Effector memory CD8-positive, alpha-beta T cell (primary cell): Measurements from ENCODE around the gene RAB11FIP3.

ENCODE experiments used
- ATAC-seq: fragments of 150-1000 bp; cut with Tn5 transposase; replicated peaks from 2 replicates; pipeline ENCODE4 v1.10.0; 2021; ENCODE audit warnings: mild to moderate bottlenecking, moderate library complexity
- DNase-seq, 3 experiments: peaks; one replicate each; pipeline ENCODE4 v3.0.0; 2021
- H3K27ac Mint-ChIP-seq, 2 donors: one replicate each; pipeline ENCODE4 v1.8.0; 2022; ENCODE audit warnings: mild to moderate bottlenecking in 2 of 2, mixed read lengths in 2 of 2, moderate library complexity in 2 of 2
- H3K27me3 Mint-ChIP-seq, 2 donors: one replicate each; pipeline ENCODE4 v1.8.0; 2022; ENCODE audit warnings: mixed read lengths in 2 of 2
- H3K36me3 Mint-ChIP-seq: one replicate; pipeline ENCODE4 v1.8.0; 2022; ENCODE audit warnings: mild to moderate bottlenecking, moderate library complexity, mixed read lengths; ENCODE audit not compliant: insufficient read depth
- H3K4me1 Mint-ChIP-seq, 2 donors: one replicate each; pipeline ENCODE4 v1.8.0; 2022; ENCODE audit warnings: low read depth in 2 of 2, mixed read lengths in 2 of 2
- H3K4me3 Mint-ChIP-seq, 2 donors: one replicate each; pipeline ENCODE4 v1.8.0; 2022; ENCODE audit warnings: mild to moderate bottlenecking in 2 of 2, mixed read lengths in 2 of 2, moderate library complexity in 2 of 2
- H3K9me3 Mint-ChIP-seq, 2 donors: one replicate each; pipeline ENCODE4 v1.8.0; 2022; ENCODE audit warnings: mixed read lengths in 2 of 2

Gene RAB11FIP3

GRCh38 chr16:565419-566330, 140.2 kb downstream of the RAB11FIP3 start:
- Mint-ChIP-seq H3K4me3 (no peak overlapping the region), H3K27me3 (no peaks in the 10 kb centered on the region), H3K4me1 (peaks cover 11 to 19% of the 10 kb centered on the region in 2 donors), H3K36me3 (peaks cover 12% of the 10 kb centered on the region), H3K27ac (no peak overlapping the region), H3K9me3 (no peaks in the 10 kb centered on the region)
- ATAC-seq (no peak), DNase-seq (no peak)

- peaks cover 22 to 29% of the 10 kb centered on the region in 2 donors for H3K4me1 Mint-ChIP-seq
- ATAC-seq, result peak; percentile 34
Measured at GRCh38 chr16:566475-567372, 141.3 kb downstream of the RAB11FIP3 start, which contains the start of gene NHLRC4. Gene NHLRC4 (plus strand): TSS chr16:567005. CDS start chr16:568048, 1,043 bp downstream.

GRCh38 chr16:567373-568256, 142.2 kb downstream of the RAB11FIP3 start:
- DNase-seq (no peak), ATAC-seq (no peak)
- Mint-ChIP-seq H3K4me3 (peak overlapping the region; percentile 61 to 67), H3K27me3 (no peaks in the 10 kb centered on the region), H3K4me1 (peaks cover 26 to 32% of the 10 kb centered on the region in 2 donors), H3K9me3 (no peaks in the 10 kb centered on the region), H3K27ac (peak overlapping the region; percentile 46 to 77), H3K36me3 (peaks cover 23% of the 10 kb centered on the region)

More at GRCh38 chr16:566475-567372, 141.3 kb downstream of the RAB11FIP3 start, which contains the start of gene NHLRC4:
- Mint-ChIP-seq H3K9me3 (no peaks in the 10 kb centered on the region), H3K27me3 (no peaks in the 10 kb centered on the region), H3K36me3 (peaks cover 22% of the 10 kb centered on the region), H3K27ac (peak within 1 kb of the TSS; percentile 46 to 77), H3K4me3 (peak within 1 kb of the TSS; percentile 61 to 67)
- peak in 2 of 3 experiments; percentile 32 to 33 for DNase-seq

- peak overlapping the region; percentile 84 to 88 for H3K4me3 Mint-ChIP-seq
- DNase-seq, result no peak
- H3K4me1 Mint-ChIP-seq, result peaks cover 26 to 34% of the 10 kb centered on the region in 2 donors
- no peaks in the 10 kb centered on the region for H3K27me3 Mint-ChIP-seq
- no peak for ATAC-seq
- peak overlapping the region; percentile 91 to 94 for H3K27ac Mint-ChIP-seq
- no peaks in the 10 kb centered on the region for H3K9me3 Mint-ChIP-seq
- peaks cover 23% of the 10 kb centered on the region for H3K36me3 Mint-ChIP-seq
Measured at GRCh38 chr16:568401-569258, 143.2 kb downstream of the RAB11FIP3 start.

GRCh38 chr16:569445-570254, 144.2 kb downstream of the RAB11FIP3 start, which contains the start of gene PIGQ:
Gene PIGQ (plus strand): TSS chr16:569968. CDS start chr16:574075, 4,107 bp downstream.
- DNase-seq, result peak; percentile 39 to 56 (median 53)
- no peaks in the 10 kb centered on the region for H3K27me3 Mint-ChIP-seq
- no peaks in the 10 kb centered on the region for H3K9me3 Mint-ChIP-seq
- peaks cover 26 to 34% of the 10 kb centered on the region in 2 donors for H3K4me1 Mint-ChIP-seq
- peak within 1 kb of the TSS; percentile 84 to 88 for H3K4me3 Mint-ChIP-seq
- peak; percentile 74 for ATAC-seq
- peaks cover 23% of the 10 kb centered on the region for H3K36me3 Mint-ChIP-seq
- peak within 1 kb of the TSS; percentile 94 to 97 for H3K27ac Mint-ChIP-seq
